ENCODE results near the gene PIP4K2A.
"Not testable (repeated sequence)": the region's sequence is repeated elsewhere in the genome, so short reads cannot be mapped to it uniquely, and the experiment has no call there.

PIP4K2A gene

DNA sequence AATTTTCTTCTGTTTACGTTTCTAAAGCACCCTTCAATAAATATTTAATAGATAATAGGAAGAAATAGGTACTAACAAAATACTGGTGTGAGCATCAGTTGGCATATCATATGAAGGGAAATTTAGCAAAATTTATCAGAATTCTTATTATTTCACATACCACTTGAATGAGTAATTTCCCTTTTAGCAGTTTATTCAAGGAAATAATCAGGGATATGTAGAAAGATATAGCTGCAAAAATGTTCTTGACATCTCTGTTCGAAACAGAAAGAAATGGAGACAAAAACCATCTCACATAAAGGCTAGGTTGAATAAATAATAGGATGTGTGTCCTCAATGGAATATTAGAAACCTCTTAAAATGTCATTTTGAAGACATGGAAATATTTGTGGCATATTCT lies 35.8 kb upstream of the PIP4K2A start:
- no peak overlapping the region for H3K27ac ChIP-seq
- TF ChIP-seq, protein P1, sequence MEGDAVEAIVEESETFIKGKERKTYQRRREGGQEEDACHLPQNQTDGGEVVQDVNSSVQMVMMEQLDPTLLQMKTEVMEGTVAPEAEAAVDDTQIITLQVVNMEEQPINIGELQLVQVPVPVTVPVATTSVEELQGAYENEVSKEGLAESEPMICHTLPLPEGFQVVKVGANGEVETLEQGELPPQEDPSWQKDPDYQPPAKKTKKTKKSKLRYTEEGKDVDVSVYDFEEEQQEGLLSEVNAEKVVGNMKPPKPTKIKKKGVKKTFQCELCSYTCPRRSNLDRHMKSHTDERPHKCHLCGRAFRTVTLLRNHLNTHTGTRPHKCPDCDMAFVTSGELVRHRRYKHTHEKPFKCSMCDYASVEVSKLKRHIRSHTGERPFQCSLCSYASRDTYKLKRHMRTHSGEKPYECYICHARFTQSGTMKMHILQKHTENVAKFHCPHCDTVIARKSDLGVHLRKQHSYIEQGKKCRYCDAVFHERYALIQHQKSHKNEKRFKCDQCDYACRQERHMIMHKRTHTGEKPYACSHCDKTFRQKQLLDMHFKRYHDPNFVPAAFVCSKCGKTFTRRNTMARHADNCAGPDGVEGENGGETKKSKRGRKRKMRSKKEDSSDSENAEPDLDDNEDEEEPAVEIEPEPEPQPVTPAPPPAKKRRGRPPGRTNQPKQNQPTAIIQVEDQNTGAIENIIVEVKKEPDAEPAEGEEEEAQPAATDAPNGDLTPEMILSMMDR (conservative IDR thresholded peaks at IDR 0.05) = no peak
- no peak for TF ChIP-seq ZFX (IDR thresholded peaks at IDR 0.05)

DNA sequence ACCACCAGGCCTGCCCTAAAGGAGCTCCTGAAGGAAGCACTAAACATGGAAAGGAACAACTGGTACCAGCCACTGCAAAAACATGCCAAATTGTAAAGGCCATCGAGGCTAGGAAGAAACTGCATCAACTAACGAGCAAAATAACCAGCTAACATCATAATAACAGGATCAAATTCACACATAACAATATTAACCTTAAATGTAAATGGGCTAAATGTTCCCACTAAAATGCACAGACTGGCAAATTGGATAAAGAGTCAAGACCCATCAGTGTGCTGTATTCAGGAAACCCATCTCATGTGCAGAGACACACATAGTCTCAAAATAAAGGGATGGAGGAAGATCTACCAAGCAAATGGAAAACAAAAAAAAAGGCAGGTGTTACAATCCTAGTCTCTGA lies 30.5 kb upstream of the PIP4K2A start:
- not testable (repeated sequence) for H3K27ac ChIP-seq

DNA sequence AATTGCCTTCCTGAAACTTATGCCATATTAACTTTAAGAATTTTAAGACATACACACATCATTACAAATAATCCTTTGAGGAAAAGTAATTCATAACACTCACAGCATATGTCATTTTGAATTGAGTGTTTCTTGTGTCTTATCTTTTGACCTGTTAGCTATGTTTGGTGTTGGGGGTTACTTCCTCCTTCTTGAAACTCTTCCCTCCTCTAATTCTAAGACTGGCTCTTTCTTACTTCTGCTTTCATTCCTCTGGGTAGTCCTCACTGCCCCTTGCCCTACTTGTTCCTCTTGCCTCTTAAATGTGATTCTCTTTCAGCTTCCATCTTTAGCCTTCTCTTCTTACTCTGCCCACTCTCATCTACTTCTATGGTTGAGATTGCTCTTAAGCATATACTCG lies 28.3 kb upstream of the PIP4K2A start:
- no peak overlapping the region for H3K27ac ChIP-seq
- TF ChIP-seq ZFX (IDR thresholded peaks at IDR 0.05) = no peak
- TF ChIP-seq, protein P1 (conservative IDR thresholded peaks at IDR 0.05) = no peak

DNA sequence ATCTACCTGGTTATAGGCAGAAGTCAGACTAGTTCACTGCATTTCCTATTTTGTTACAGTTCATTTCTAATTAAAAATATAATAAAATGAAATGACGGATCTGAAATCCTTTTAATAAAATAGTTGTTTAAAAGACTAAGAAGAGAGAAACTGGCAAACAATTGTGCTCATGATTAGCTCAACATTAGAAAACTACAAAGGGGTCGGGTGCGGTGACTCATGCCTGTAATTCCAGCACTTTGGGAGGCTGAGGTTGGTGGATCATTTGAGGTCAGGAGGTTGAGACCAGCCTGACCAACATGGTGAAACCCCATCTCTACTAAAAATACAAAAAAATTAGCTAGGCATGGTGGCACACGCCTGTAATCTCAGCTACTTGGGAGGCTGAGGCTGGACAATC lies 27.3 kb upstream of the PIP4K2A start:
- H3K27ac ChIP-seq = not testable (repeated sequence)

DNA sequence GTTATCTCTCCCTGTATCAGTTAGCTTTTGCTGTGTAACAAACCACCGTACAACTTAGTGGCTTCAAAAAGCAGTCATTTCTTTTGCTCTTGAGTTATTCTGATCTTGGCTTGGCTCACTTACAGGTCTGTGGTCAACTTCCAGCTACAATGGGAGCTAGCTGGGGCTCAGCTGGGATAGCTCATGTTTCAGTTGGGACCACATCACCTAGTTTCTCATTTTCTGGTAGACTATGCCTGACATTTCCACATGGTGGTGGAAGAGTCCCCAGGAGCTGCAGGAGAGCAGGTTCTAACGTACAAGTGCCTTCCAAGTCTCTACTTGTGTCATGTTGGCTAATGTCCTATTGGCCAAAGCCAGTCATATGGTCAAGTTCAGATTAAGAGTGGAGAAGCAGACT lies 25.8 kb upstream of the PIP4K2A start:
- no peak for TF ChIP-seq ZFX (IDR thresholded peaks at IDR 0.05)
- TF ChIP-seq, protein P1 (conservative IDR thresholded peaks at IDR 0.05) = no peak
- no peak overlapping the region for H3K27ac ChIP-seq

DNA sequence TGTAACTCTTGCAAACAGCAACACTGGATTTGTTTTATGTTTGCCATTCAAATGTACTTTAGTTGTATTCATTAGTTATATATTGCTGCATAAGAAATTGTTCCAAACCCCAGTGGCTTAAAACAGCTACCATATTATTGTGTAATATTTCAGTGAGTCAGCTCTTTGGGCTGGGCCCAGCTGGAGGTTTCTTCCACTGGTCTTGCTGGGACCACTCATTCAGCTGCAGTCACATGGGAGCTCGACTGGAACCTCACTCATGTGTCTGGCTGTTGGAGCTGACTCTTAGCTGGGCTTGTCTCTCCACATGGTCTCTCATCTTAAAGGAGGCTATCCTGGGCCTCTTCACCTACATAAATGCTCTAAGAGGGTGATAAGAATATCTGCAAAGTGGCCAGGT lies 23.2 kb upstream of the PIP4K2A start:
- H3K27ac ChIP-seq = no peak overlapping the region
- TF ChIP-seq, protein P1 (conservative IDR thresholded peaks at IDR 0.05) = no peak
- TF ChIP-seq ZFX (IDR thresholded peaks at IDR 0.05) = no peak

DNA sequence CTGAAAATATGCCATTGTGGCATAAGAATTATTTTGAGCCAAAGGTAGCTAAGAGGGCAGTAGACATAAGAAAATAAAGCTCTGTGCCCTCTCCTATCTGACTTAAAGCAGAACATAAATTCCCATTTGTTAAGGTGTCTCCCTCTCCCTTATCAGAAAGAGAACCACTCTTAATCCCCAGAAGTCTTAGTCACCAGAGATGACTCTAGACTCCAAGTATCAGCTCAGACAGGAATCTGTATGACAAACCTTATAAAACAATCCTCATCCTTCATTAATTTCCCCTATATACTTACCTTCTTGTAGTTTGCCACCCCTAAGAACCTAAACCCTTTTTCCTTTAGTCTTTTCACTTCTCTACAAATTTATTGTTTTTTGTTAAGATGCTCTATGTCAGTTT lies 21.8 kb upstream of the PIP4K2A start:
- no peak overlapping the region for H3K27ac ChIP-seq
- TF ChIP-seq ZFX (IDR thresholded peaks at IDR 0.05) = no peak
- TF ChIP-seq, protein P1 (conservative IDR thresholded peaks at IDR 0.05) = no peak

DNA sequence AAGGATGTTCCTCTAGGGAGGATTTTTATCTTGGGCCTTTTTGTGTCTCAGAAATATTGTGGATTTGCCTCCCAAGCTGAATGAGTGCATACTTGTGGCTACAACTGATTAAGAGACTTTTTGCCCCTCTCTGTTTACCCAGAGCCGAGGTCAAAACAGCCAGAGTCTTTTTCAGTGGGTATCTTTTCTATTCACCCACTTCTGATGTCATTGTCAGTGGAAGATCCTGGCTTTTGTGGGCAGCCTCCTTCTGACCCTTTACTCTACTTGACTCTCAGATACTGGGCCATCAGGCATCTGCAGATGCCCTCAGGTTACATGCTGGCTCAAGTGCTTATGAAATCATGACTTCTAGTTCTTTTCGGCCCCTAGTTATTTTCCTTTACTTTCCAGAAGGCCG lies 19.6 kb upstream of the PIP4K2A start:
- no peak overlapping the region for H3K27ac ChIP-seq
- no peak for TF ChIP-seq ZFX (IDR thresholded peaks at IDR 0.05)
- TF ChIP-seq, protein P1 (conservative IDR thresholded peaks at IDR 0.05) = no peak

DNA sequence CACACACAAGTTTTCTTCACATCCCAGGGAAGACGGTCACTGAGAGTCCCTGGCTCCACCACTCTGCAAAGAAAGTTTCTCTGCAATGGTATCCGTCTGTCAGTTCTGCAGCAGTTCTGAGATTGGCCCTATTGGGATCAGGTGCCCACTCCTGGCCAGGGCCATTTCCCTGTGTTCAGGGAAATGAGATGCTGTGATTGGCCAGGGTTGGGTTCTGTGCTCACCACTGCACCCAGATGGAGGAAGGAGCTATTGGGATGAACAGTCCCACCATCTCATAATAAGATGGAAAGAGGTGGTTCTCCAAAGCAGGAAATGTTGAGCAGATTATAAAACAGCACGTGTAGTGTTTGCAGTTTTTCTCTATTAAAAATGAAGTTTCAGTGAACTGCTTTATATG lies 13.3 kb upstream of the PIP4K2A start:
- no peak overlapping the region for H3K27ac ChIP-seq
- TF ChIP-seq, protein P1 (conservative IDR thresholded peaks at IDR 0.05) = no peak
- no peak for TF ChIP-seq ZFX (IDR thresholded peaks at IDR 0.05)
